ENCODE results near the gene TBCC.

GRCh38 chr6:42761287-42762067 lies 15.6 kb upstream of the TBCC start:
- TF ChIP-seq POLR2A (IDR thresholded peaks at IDR 0.05): no peak
- TF ChIP-seq, protein P1, sequence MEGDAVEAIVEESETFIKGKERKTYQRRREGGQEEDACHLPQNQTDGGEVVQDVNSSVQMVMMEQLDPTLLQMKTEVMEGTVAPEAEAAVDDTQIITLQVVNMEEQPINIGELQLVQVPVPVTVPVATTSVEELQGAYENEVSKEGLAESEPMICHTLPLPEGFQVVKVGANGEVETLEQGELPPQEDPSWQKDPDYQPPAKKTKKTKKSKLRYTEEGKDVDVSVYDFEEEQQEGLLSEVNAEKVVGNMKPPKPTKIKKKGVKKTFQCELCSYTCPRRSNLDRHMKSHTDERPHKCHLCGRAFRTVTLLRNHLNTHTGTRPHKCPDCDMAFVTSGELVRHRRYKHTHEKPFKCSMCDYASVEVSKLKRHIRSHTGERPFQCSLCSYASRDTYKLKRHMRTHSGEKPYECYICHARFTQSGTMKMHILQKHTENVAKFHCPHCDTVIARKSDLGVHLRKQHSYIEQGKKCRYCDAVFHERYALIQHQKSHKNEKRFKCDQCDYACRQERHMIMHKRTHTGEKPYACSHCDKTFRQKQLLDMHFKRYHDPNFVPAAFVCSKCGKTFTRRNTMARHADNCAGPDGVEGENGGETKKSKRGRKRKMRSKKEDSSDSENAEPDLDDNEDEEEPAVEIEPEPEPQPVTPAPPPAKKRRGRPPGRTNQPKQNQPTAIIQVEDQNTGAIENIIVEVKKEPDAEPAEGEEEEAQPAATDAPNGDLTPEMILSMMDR (IDR thresholded peaks at IDR 0.05): no peak
